Thyroid gland (tissue), 4 donors: Measurements from ENCODE around the gene SLC28A1. TPM values are rescaled to one million over a fixed set of nuclear protein-coding genes. Genes with fewer than 3 reads are reported as not detected.

Source experiments
- DNase-seq, 2 donors: peaks; one replicate each; pipeline ENCODE4 v3.0.0-alpha.2; 2019
- H3K27ac ChIP-seq, 3 donors: fragments of 200-600 bp; sonication (generic); 1 replicate in 2 of 3; 2 replicates in 1 of 3; pipeline ENCODE4 v1.5.1; 2016 to 2019; ENCODE audit warnings: mild to moderate bottlenecking in 1 of 3, moderate library complexity in 1 of 3
- H3K27me3 ChIP-seq: fragments of 200-600 bp; sonication (generic); one replicate; pipeline ENCODE4 v1.5.1; 2019
- H3K36me3 ChIP-seq, 2 donors: fragments of 200-600 bp; sonication (generic); one replicate each; pipeline ENCODE4 v1.5.1; 2016 to 2019
- H3K4me1 ChIP-seq, 2 donors: fragments of 200-600 bp; sonication (generic); one replicate each; pipeline ENCODE4 v1.5.1; 2017 to 2019
- H3K4me3 ChIP-seq, 3 donors: fragments of 200-600 bp; sonication (generic); replicated peaks in 1 of 3; 1 replicate in 2 of 3; 2 replicates in 1 of 3; pipeline ENCODE4 v1.5.1; 2016; ENCODE audit warnings: mild to moderate bottlenecking in 1 of 3
- H3K9me3 ChIP-seq: fragments of 200-600 bp; sonication (generic); one replicate; pipeline ENCODE4 v1.5.1; 2017
- CTCF ChIP-seq, 6 experiments: fragments of 200-600 bp in 3 of 6; fragments of 450-650 bp in 3 of 6; sonication (generic) in 3 of 6; IDR thresholded peaks; one replicate each; pipeline ENCODE4 v1.5.1; 2016 to 2019; ENCODE audit warnings: antibody characterized with exemption in 6 of 6, mild to moderate bottlenecking in 2 of 6, inconsistent platforms in 1 of 6, moderate library complexity in 1 of 6
- POLR2A ChIP-seq, 2 donors: fragments of 450-650 bp; IDR thresholded peaks; one replicate each; pipeline ENCODE4 v1.6.1; 2017; ENCODE audit warnings: antibody characterized with exemption in 2 of 2, mild to moderate bottlenecking in 2 of 2, moderate library complexity in 1 of 2
- WGBS, 2 donors: methylation state at CpG; one replicate each; pipeline ENCODE4 v1.1.5; 2017; 5-methylcytosine and 5-hydroxymethylcytosine counted together
- intact Hi-C: fragments of 100-400 bp; cut with DNase I; formaldehyde crosslinking; loops from one replicate; pipeline ENCODE4 v1.15.1; 2023
- small RNA-seq: library from RNA; depleted of rRNA; stranded (forward); fragments of <200 nt; gene quantifications from one replicate; pipeline ENCODE3, GENCODE V24; 2016
- total RNA-seq, 4 donors: library from RNA; depleted of rRNA; stranded (reverse); fragments of >200 nt; gene quantifications; one replicate each; pipeline ENCODE4 v1.2.3, GENCODE V29; 2016

The SLC28A1 gene
- total RNA-seq, 4 donors from 2014 or later = not detected

DNA sequence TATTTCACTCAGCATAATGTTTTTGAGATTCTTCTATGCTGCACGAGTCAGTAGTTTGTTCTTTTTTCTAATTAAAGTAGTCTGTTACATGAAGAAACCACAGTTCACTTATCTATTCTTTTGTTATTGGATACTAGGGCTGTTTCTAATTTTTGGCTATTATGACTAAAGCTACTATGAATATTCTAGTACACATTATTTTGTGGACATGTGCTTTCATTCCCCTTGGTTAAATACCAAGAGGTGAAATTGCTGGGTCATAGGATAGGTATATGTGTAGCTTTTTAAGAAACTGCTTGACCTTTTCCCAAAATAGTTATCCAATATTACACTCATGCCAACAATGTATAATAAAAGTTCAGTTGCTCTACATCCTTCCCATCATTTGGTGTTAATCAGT is 106.0 kb downstream of the SLC28A1 start:
- Histone ChIP-seq H3K36me3 (no peaks in the 10 kb centered on the region), H3K27me3 (no peaks in the 10 kb centered on the region), H3K4me3 (no peak overlapping the region), H3K27ac (no peak overlapping the region), H3K4me1 (peaks cover 0 to 13% of the 10 kb centered on the region in 2 donors), H3K9me3 (no peaks in the 10 kb centered on the region)
- TF ChIP-seq CTCF (IDR thresholded peaks at IDR 0.05) (no peak), POLR2A (IDR thresholded peaks at IDR 0.05) (no peak)
- intact Hi-C loops = no loop called here
- no peak for DNase-seq
- 68 to 69% methylated on average over 1 of the region's 1 CpG for WGBS, 2 donors

DNA sequence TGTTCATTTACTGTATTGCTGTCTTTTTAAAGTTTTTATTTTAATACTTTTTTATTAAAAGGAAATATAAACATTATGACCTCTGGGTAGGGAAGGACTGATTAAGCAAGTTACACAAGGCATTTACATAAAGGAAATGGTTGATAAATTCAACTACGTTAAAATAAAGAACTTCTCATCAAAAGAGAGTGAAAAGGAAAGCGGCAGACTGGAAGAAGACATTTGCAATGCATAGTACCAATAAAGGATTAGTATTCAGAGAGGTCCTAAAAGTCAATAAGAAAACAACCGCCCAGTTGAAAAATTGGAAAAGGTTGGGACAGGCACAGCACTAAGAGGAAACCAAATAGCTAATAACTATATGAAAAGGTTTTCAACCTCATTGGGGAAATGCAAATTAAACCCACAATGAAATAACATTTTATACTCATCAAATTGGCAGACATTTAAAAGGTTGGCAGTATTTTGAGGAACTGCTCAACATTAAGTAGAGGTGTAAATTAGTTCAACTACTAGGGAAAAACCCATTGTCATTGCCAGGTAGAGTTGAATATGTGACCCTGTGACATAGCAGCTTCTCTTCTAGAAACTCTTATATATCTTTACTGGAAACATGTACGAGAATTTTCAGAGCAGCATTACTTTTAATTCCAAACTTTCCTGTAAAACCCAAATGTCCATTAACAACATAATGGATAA is 106.7 kb downstream of the SLC28A1 start:
- Histone ChIP-seq H3K9me3 (no peaks in the 10 kb centered on the region), H3K36me3 (no peaks in the 10 kb centered on the region), H3K27me3 (no peaks in the 10 kb centered on the region), H3K4me3 (no peak overlapping the region), H3K4me1 (peaks cover 0 to 13% of the 10 kb centered on the region in 2 donors), H3K27ac (no peak overlapping the region)
- intact Hi-C loops = no loop called here
- DNase-seq = no peak
- 87 to 88% methylated on average over 4 of the region's 4 CpGs for WGBS, 2 donors
- TF ChIP-seq CTCF (IDR thresholded peaks at IDR 0.05) (no peak), POLR2A (IDR thresholded peaks at IDR 0.05) (no peak)

- Histone ChIP-seq H3K4me1 (peaks cover 0 to 13% of the 10 kb centered on the region in 2 donors), H3K36me3 (no peaks in the 10 kb centered on the region), H3K27me3 (no peaks in the 10 kb centered on the region), H3K4me3 (no peak overlapping the region), H3K27ac (no peak overlapping the region), H3K9me3 (no peaks in the 10 kb centered on the region)
- no peak for DNase-seq
- TF ChIP-seq CTCF (IDR thresholded peaks at IDR 0.05) = no peak
- no peak for TF ChIP-seq POLR2A (IDR thresholded peaks at IDR 0.05)
- WGBS, 2 donors = 84 to 85% methylated on average over 4 of the region's 4 CpGs
- intact Hi-C loops = no loop called here
Observed at GRCh38 chr15:84992157-84992944, 107.9 kb downstream of the SLC28A1 start.

Small RNAs within 50 kb of the gene (small RNA-seq; reads per million reads assigned to genes)
- gene RF00402 (not detected), gene RNU6-339P (not detected), gene RNU6-796P (not detected)

Other genes starting within 250 kb of the SLC28A1 start
- 10 to 100 TPM; 37.5 to 63.3 (median 41.1) TPM for gene WDR73, start 230.4 kb upstream of the SLC28A1 start, total RNA-seq
- 10 to 100 TPM; 12.9 to 43.4 (median 23.5) TPM for gene NMB, start 226.5 kb upstream of the SLC28A1 start, total RNA-seq
- 100 to 1,000 TPM; 170 to 304 (median 182) TPM for gene SEC11A, start 168.5 kb upstream of the SLC28A1 start, total RNA-seq
- gene ZNF592, start 136.1 kb upstream of the SLC28A1 start, total RNA-seq = 10 to 100 TPM; 18.3 to 28.0 (median 21.2) TPM
- 10 to 100 TPM in 1 of 4 donors, 1 to 10 TPM in 3; 5.8 to 10.4 (median 7.4) TPM for gene ALPK3, start 67.3 kb upstream of the SLC28A1 start, total RNA-seq
- 10 to 100 TPM; 31.6 to 52.1 (median 35.2) TPM for gene PDE8A, start 97.2 kb downstream of the SLC28A1 start, total RNA-seq